Body of pancreas (tissue), 4 donors: Measurements from ENCODE around the gene RAG2. TPM values are rescaled to one million over a fixed set of nuclear protein-coding genes. Genes with fewer than 3 reads are reported as not detected.

ENCODE experiments used
- ATAC-seq: fragments of 150-250 bp; one replicate; pipeline ENCODE4 v1.9.1; 2016
- DNase-seq, 4 donors: peaks; one replicate each; pipeline ENCODE4 v3.0.0-alpha.2; 2019
- H3K27ac ChIP-seq, 4 donors: fragments of 200-600 bp; sonication (generic); 1 replicate in 3 of 4; 2 replicates in 1 of 4; pipeline versions ENCODE4 v1.5.1 to v1.6.1; 2016 to 2019; ENCODE audit warnings: mild to moderate bottlenecking in 1 of 4, mixed read lengths in 1 of 4, moderate library complexity in 1 of 4
- H3K27me3 ChIP-seq, 2 donors: fragments of 200-600 bp; sonication (generic); one replicate each; pipeline ENCODE4 v1.6.0; 2016; ENCODE audit warnings: mild to moderate bottlenecking in 1 of 2
- H3K36me3 ChIP-seq, 2 donors: fragments of 200-600 bp; sonication (generic); replicated peaks in 1 of 2; 2 replicates each; pipeline ENCODE4 v1.5.1; 2016; ENCODE audit warnings: low read depth in 2 of 2; ENCODE audit not compliant: insufficient read depth in 1 of 2
- H3K4me1 ChIP-seq: fragments of 200-600 bp; sonication (generic); one replicate; pipeline ENCODE4 v1.6.0; 2016
- H3K4me3 ChIP-seq, 2 donors: fragments of 200-600 bp; sonication (generic); 1 replicate in 1 of 2; 2 replicates in 1 of 2; pipeline ENCODE4 v1.5.1; 2016 to 2019
- H3K9me3 ChIP-seq, 3 donors: fragments of 200-600 bp; sonication (generic); 1 replicate in 2 of 3; 2 replicates in 1 of 3; pipeline ENCODE4 v1.5.1; 2016
- CTCF ChIP-seq, 7 experiments: fragments of 450-650 bp in 4 of 7; fragments of 200-600 bp in 3 of 7; sonication (generic) in 3 of 7; IDR thresholded peaks; one replicate each; pipeline ENCODE4 v1.5.1; 2016 to 2019; ENCODE audit warnings: antibody characterized with exemption in 7 of 7
- POLR2A ChIP-seq, 3 donors: fragments of 450-650 bp; IDR thresholded peaks; one replicate each; pipeline ENCODE4 v1.6.1; 2016; ENCODE audit warnings: antibody characterized with exemption in 3 of 3, mild to moderate bottlenecking in 2 of 3
- WGBS, 2 donors: methylation state at CpG; one replicate each; pipeline ENCODE4 v1.1.5; 2017; 5-methylcytosine and 5-hydroxymethylcytosine counted together
- intact Hi-C: fragments of 100-400 bp; cut with DNase I; formaldehyde crosslinking; loops from one replicate; pipeline ENCODE4 v1.15.1; 2023
- total RNA-seq, 2 donors: library from RNA; depleted of rRNA; stranded (reverse); fragments of >200 nt; gene quantifications; one replicate each; pipeline ENCODE4 v1.1.0, GENCODE V29; 2016

RAG2 gene
- total RNA-seq, 2 donors from 2014 or later = not detected

GRCh38 chr11:36617543-36618362 is 19.7 kb upstream of the RAG2 start:
- intact Hi-C loops = no loop called here
- no peaks in the 10 kb centered on the region for H3K27me3 ChIP-seq
- 75 to 86% methylated on average over 6 of the region's 6 CpGs for WGBS, 2 donors
- H3K4me3 ChIP-seq = no peak overlapping the region
- DNase-seq (no peak), ATAC-seq (no peak)
- no peaks in the 10 kb centered on the region for H3K9me3 ChIP-seq
- no peaks in the 10 kb centered on the region for H3K36me3 ChIP-seq
- TF ChIP-seq POLR2A (IDR thresholded peaks at IDR 0.05) = no peak
- TF ChIP-seq CTCF (IDR thresholded peaks at IDR 0.05) = no peak
- H3K27ac ChIP-seq = no peak overlapping the region
- peaks cover 7% of the 10 kb centered on the region for H3K4me1 ChIP-seq

- WGBS, 2 donors = 75 to 87% methylated on average over 3 of the region's 3 CpGs
Measured at GRCh38 chr11:36615826-36616225, 17.8 kb upstream of the RAG2 start.

GRCh38 chr11:36609383-36609782 is 11.3 kb upstream of the RAG2 start:
- no peaks in the 10 kb centered on the region for H3K9me3 ChIP-seq
- H3K4me3 ChIP-seq = no peak overlapping the region
- no peaks in the 10 kb centered on the region for H3K36me3 ChIP-seq
- peaks cover 4% of the 10 kb centered on the region for H3K4me1 ChIP-seq
- ATAC-seq (no peak), DNase-seq (no peak)
- no peak overlapping the region for H3K27ac ChIP-seq
- 22 to 33% methylated on average over 2 of the region's 2 CpGs for WGBS, 2 donors
- intact Hi-C loops = no loop called here
- TF ChIP-seq POLR2A (IDR thresholded peaks at IDR 0.05) (no peak), CTCF (IDR thresholded peaks at IDR 0.05) (no peak)
- H3K27me3 ChIP-seq = no peaks in the 10 kb centered on the region

More at GRCh38 chr11:36615826-36616225, 17.8 kb upstream of the RAG2 start:
- no peak for TF ChIP-seq POLR2A (IDR thresholded peaks at IDR 0.05)
- TF ChIP-seq CTCF (IDR thresholded peaks at IDR 0.05) = no peak
- Histone ChIP-seq H3K27me3 (no peaks in the 10 kb centered on the region), H3K4me1 (peaks cover 7% of the 10 kb centered on the region), H3K27ac (no peak overlapping the region), H3K9me3 (no peaks in the 10 kb centered on the region), H3K4me3 (no peak overlapping the region), H3K36me3 (no peaks in the 10 kb centered on the region)
- DNase-seq (no peak), ATAC-seq (no peak)
- intact Hi-C loops = no loop called here

GRCh38 chr11:36608491-36609199 is 10.6 kb upstream of the RAG2 start:
- Histone ChIP-seq H3K36me3 (no peaks in the 10 kb centered on the region), H3K4me3 (no peak overlapping the region), H3K27ac (no peak overlapping the region), H3K9me3 (no peaks in the 10 kb centered on the region), H3K4me1 (peaks cover 4% of the 10 kb centered on the region), H3K27me3 (no peaks in the 10 kb centered on the region)
- WGBS, 2 donors = 81 to 96% methylated on average over 1 of the region's 1 CpG
- no peak for ATAC-seq
- no peak for DNase-seq
- TF ChIP-seq CTCF (IDR thresholded peaks at IDR 0.05) = no peak
- TF ChIP-seq POLR2A (IDR thresholded peaks at IDR 0.05) = no peak
- intact Hi-C loops = no loop called here
